HG03135 (cell line): Measurements from ENCODE around the gene WDFY2.

Source experiments
- ATAC-seq: cut with Tn5 transposase; IDR thresholded peaks from one replicate; pipeline ENCODE4 v1.9.1; 2021; ENCODE audit warnings: mild to moderate bottlenecking, moderate library complexity; ENCODE audit not compliant: unreplicated experiment

WDFY2 gene

GRCh38 chr13:51599444-51600176 is 15.3 kb downstream of the WDFY2 start:
- ATAC-seq = no peak

GRCh38 chr13:51600703-51601102 is 16.4 kb downstream of the WDFY2 start:
- ATAC-seq = no peak

DNA sequence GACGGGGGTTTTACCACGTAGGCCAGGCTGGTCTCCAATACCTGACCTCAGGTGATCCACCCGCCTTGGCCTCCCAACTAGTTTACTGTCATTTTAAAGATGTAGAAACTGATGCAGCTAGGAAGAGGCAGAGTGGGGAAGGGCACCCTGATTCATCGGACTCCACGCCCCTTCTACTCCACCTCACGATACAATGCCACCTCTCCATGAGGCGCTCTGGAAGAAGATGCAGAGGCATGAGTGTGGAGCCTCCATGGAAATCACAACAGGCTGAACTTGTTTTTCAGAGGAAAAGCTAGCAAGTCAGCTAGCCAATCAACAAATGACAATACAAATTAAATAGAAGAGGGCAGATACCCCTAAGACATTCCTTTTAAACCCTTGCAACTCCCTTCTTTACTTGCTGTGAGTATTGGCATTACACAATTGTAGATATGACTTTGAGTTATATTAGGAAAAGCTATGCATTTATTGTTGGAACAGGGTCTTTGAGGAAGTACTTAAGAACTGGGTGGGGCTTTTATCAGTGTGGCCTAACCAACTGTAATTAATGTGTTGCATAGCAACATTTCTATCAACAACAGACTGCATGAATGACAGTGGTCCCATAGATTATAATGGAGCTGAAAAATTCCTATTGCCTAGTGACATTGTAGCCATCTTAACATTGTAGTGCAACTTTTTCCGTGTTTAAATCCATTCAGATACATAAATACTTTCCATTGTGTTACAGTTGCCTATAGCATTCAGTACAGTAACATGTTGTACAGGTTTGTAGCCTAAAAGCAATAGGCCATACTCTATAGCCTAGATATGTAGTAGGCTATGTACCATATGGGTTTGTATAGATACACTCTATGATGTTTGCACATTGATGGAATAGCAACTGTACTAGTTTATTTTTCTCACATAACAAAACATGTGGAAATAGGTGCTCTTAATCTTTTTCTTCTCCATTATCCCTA is 17.6 kb downstream of the WDFY2 start:
- no peak for ATAC-seq

- no peak for ATAC-seq
Measured at GRCh38 chr13:51603716-51604115, 19.5 kb downstream of the WDFY2 start.

DNA sequence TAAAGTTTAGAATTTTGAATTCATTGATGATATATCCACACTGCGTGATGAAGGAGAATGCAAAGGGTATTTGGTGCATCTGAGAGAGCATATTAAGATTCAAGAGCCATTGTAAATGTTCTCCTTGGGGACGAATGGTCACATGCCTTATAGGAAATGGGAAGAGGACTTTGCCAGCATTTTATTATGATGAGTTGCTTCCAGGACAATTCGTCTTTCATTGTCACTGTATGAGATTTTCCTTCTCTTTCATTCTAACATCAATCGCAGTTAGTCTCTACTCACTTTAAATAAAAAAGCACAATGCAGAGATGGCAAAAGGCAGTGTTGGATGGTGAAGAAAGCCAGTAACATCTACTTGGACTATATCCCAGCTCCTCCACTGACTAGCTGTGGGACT is 21.4 kb downstream of the WDFY2 start:
- ATAC-seq = no peak

DNA sequence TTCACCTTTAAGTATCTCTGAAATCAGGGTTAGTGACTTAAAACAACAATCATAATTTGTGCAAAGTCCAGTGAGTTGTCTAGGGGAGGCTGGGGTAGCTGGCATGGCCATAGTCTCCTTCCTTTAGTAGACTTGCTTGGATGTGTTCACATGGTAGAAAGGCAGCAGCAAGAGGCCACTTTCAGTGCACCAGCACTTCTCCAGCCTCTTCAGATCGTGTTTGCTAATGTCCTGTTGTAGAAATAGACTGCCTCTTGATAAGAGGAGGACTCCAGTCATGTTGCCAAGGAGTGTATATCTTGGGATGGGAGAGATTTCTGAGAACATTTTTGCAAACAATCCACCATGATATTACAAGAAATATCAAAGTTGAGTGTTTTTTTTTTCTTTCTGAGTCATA is 22.9 kb downstream of the WDFY2 start:
- no peak for ATAC-seq

DNA sequence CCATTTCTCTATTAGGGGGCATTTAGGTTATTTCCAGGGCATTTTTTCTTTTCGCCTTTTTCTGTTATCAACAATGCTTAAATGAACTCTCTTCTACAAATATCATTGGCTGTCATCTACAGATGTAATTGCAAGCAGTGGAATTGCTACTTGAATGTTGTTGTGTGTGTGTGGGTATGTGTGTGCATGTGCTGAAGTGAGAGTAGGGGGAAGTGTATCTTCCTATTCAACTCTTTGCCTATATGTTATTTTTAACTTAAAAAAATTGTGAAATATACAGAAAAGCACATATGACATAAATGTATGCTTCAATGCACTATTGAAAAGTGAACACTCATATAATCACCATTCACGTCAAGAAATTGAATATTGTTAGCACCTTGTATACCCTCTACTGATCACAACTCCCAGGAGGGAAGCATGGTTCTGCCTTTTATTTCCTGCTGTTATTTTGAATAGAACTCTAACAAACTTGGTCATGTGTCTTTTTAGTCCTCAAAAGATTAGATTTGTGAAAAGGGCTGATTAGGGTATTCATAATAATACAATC is 24.7 kb downstream of the WDFY2 start:
- no peak for ATAC-seq

DNA sequence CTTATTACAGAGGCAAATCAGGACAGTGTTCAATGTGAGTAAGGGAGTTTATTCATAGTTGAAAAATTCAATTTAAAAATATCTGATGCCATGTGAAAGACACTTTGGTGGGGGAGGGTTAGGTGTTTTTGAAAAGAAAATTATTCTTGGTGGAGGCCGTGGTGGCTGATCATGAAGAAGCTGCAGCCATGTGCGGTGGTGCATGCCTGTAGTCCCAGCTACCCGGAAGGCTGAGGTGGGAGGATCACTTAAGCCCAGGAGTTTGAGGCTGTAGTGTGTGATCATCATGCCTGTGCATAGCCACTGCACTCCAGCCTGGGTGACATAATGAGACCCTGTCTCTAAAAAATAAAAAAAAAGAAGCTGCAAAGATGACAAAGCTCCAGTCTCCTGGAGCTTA is 28.6 kb downstream of the WDFY2 start:
- ATAC-seq = no peak

- ATAC-seq = no peak
Measured at GRCh38 chr13:51613535-51613934, 29.3 kb downstream of the WDFY2 start.

DNA sequence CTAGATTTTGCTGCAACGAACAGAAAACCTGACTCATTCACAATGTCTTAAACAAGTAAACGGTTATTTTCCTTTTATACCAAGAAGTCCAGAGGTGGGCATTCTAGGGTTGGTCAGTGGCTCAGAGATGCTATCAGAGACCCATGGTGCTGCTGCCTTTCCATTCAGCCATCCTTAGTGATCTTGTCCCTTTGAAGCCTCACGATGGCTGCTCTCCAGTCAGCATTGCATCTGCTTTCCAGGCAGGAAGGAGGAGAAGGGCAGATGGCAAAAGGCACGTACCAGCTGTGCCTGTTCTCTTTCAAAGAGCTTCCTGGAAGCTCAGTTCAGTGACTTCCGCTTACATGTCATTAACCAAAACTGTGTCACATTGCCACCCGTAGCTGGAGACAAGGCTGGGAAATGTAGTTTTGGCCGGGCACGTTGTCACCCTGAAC is 30.1 kb downstream of the WDFY2 start:
- peak; percentile 71 for ATAC-seq

- no peak for ATAC-seq
Measured at GRCh38 chr13:51618626-51619025, 34.4 kb downstream of the WDFY2 start.

- ATAC-seq = no peak
Measured at GRCh38 chr13:51619614-51620013, 35.4 kb downstream of the WDFY2 start.

GRCh38 chr13:51620165-51620983 is 36.1 kb downstream of the WDFY2 start:
- ATAC-seq = no peak

GRCh38 chr13:51621602-51622001 is 37.3 kb downstream of the WDFY2 start:
- ATAC-seq = no peak

GRCh38 chr13:51623473-51623872 is 39.2 kb downstream of the WDFY2 start:
- no peak for ATAC-seq

- ATAC-seq = no peak
Measured at GRCh38 chr13:51624207-51624606, 39.9 kb downstream of the WDFY2 start.

DNA sequence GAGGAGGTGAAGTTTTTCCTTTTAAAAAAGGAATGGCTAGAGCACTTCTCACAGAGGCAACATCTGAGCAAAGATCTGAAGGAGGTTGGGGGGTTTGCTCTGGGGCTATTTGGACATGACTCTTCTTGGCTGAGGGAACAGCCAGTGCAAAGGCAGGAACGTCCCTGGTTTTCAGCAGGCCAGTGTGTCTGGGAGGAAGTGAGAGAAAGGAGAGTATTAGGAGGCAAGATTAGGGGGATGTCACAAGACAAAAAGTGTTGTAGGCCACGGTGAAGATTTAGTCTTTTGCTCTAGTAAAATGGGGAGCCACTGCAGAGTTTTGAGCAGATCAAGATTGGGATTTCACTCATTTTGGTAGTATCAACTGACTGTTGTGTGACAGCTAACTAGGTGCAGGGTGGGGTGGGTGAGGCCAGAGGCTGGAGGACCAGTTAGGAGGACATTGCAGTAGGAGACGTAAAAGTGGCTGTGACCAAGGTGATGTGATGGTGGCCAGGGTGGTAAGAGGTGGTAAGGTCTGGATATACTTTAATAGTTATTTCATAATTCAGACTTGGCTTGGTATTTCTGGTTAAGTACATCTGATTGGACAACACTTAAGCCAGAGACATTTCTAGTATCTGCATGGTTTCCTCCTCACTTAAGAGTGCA is 40.6 kb downstream of the WDFY2 start:
- no peak for ATAC-seq

GRCh38 chr13:51625555-51626345 is 41.5 kb downstream of the WDFY2 start:
- ATAC-seq = no peak

DNA sequence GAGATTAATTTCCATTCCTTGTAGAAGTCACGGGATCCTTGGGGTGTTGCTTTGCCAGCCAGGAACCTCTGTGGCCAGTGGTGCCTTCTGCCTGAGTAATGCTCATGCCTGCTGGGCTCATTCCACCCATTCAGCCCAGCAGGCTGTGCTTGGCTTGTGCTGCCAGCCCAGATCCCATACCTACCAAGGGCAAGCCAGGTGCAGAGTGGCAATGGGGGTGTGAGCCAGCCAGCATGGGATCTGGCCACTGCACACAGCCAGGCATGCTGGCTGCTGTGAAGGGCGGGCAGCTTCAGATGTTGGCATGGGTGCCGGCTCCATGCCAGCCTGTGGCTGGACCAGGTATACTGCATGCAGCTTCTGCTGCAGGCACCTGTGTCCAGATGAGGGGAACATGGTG is 42.5 kb downstream of the WDFY2 start:
- ATAC-seq = no peak
